ENCODE measurements around the gene CYP4F12.

GRCh38 chr19:15634105-15634504, 38.8 kb upstream of the CYP4F12 start:
- TF ChIP-seq, protein P1, sequence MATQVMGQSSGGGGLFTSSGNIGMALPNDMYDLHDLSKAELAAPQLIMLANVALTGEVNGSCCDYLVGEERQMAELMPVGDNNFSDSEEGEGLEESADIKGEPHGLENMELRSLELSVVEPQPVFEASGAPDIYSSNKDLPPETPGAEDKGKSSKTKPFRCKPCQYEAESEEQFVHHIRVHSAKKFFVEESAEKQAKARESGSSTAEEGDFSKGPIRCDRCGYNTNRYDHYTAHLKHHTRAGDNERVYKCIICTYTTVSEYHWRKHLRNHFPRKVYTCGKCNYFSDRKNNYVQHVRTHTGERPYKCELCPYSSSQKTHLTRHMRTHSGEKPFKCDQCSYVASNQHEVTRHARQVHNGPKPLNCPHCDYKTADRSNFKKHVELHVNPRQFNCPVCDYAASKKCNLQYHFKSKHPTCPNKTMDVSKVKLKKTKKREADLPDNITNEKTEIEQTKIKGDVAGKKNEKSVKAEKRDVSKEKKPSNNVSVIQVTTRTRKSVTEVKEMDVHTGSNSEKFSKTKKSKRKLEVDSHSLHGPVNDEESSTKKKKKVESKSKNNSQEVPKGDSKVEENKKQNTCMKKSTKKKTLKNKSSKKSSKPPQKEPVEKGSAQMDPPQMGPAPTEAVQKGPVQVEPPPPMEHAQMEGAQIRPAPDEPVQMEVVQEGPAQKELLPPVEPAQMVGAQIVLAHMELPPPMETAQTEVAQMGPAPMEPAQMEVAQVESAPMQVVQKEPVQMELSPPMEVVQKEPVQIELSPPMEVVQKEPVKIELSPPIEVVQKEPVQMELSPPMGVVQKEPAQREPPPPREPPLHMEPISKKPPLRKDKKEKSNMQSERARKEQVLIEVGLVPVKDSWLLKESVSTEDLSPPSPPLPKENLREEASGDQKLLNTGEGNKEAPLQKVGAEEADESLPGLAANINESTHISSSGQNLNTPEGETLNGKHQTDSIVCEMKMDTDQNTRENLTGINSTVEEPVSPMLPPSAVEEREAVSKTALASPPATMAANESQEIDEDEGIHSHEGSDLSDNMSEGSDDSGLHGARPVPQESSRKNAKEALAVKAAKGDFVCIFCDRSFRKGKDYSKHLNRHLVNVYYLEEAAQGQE (IDR thresholded peaks at IDR 0.05; ENCODE audit: insufficient read depth in 1 of 2, low read depth in 2 of 2, low read length in 1 of 2) = no peak
- TF ChIP-seq CTCF (IDR thresholded peaks at IDR 0.05) (no peak), TCF7L2 (IDR thresholded peaks at IDR 0.05; ENCODE audit: low read depth, low read length) (no peak), POLR2AphosphoS5 (IDR thresholded peaks at IDR 0.05; ENCODE audit: low read depth, low read length) (no peak)
